Stimulated activated CD4-positive, alpha-beta T cell treated with anti-CD3 and anti-CD28 coated beads, TNF-alpha, amount 100 ng/mL, for 4 hours (primary cell): ENCODE measurements around the gene SUCNR1.
"Not testable (repeated sequence)": the region's sequence is repeated elsewhere in the genome, so short reads cannot be mapped to it uniquely, and the experiment has no call there.

Experiments used
- DNase-seq, 3 experiments: peaks; one replicate each; pipeline ENCODE4 v3.0.0-alpha.2; 2020; ENCODE audit warnings: low read depth in 3 of 3

The SUCNR1 gene, protein sequence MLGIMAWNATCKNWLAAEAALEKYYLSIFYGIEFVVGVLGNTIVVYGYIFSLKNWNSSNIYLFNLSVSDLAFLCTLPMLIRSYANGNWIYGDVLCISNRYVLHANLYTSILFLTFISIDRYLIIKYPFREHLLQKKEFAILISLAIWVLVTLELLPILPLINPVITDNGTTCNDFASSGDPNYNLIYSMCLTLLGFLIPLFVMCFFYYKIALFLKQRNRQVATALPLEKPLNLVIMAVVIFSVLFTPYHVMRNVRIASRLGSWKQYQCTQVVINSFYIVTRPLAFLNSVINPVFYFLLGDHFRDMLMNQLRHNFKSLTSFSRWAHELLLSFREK

DNA sequence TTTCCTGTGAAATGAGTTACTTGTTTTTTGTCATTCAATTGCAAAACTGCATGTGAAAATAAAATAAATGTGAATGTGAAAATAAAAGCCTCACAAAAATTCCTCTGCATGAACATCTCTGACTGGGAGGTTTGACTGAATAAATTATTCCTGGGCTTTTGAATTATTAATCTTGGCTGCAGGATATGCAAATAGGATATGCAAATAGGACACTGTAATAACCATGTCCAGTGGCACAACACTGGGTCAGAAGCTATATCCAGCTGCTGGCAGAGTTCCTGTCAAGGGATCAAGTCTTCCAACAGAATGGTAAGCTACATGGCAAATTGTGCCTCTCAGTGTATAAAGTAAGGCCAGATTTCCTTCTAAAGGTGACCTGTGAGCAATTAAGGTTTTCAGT, at the start of gene SUCNR1:
TSS of gene SUCNR1 (plus strand) at position 246 of the 400 bp plus-strand sequence. CDS start 6,250 bp downstream, outside the sequence.
- no peak for DNase-seq

GRCh38 chr3:151827816-151828215, 45.6 kb upstream of the SUCNR1 start:
- DNase-seq: no peak

DNA sequence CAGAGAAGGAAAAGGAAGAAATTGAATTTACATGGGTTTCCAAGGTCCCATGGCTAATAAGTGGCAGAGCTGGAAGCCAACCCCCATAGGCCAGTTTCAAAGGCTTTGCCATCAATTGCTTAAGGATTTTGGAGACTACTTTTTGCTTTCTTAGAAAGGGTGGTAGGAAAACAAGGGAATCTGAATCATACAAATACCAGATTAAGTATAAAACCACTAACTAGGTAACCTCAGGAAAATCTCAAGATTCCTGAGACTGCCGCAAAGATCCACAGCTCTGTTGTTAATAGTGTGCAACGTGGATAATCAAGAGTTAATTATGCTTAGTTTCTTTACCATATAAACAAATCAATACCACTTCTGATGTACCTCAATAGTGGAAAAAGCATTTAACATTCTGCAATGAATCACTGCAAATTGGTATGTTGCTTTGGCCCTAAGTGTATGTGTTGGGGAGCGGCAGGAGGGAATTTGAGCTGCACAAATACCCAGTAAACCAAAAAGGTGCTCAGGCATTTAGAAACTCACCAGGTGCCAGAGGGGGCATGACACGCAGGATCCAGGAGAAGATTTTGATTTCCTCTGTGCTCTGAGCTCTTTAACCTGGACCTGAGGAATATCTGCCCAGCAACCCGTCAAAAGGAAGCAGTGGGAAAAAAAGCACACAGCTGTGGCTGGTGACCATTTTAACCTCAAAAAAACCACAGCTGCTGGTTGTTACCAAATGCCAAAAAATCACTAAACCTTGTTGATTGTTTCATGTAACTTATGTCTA, 37.5 kb upstream of the SUCNR1 start:
- DNase-seq: no peak

DNA sequence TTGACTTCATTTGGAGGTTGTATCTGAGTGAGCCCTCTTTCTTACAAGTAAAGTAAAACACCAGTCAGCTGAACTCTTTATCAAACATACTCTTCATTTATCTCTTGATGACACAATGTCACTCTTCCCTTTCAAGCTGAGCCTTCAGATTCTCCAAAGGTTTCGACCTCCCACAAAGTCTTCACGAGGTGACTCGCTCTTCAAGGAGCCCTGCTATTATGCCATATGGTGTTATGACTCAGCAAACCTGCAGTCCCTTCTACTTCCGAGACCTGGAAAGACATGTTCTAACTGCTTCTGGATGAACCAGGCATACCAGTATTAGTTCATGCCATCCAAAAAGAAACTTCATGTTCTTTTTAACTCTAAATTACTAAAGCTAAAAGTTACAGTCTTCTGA, 36.4 kb upstream of the SUCNR1 start:
- no peak for DNase-seq

- no peak for DNase-seq
Observed at GRCh38 chr3:151838574-151839312, 34.7 kb upstream of the SUCNR1 start.

DNA sequence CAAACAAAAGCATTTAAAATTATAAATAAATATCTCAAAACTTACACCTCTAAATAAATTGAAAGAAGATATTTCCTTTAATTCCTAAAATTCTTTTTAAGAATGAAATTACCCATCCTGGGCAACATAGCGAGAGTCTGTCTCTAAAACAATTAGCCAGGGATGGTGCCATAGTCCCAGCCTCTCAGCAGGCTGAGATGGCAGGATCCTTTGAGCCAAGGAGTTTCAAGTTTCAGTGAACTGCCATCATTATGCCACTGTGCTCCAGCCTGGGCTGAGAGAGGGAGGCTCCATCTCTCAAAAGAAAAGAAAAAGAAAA, 34.2 kb upstream of the SUCNR1 start:
- DNase-seq: no peak

GRCh38 chr3:151841801-151842200, 31.6 kb upstream of the SUCNR1 start:
- no peak for DNase-seq

GRCh38 chr3:151843275-151843674, 30.2 kb upstream of the SUCNR1 start:
- DNase-seq: no peak

DNA sequence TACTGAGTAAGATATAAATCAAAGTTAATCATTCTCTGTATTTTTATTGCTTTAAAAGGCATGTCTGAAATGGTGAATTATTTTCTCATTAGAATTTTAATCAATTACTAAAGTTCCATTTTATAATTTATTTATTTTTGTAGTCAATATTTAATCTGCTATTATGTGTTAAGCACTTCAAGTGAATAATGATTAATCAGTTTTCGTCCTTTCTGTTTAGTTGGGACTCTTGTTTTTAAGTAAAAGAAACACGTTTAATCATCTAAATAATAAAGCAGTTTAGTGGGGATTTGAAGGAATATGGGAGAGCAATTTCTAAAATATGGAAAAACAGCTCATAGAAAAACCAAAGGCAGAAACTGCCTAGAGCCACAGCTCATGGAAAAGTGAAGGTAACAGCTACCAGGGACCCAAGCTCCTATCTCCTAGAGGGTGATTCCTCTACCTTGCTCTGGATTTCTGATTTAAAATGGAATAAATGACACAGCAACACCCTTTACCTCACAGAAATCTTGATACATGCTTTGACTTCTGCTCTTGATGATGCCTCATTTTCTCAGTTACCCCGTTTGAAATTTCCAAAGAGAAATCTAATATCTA, 28.0 kb upstream of the SUCNR1 start:
- DNase-seq: no peak

DNA sequence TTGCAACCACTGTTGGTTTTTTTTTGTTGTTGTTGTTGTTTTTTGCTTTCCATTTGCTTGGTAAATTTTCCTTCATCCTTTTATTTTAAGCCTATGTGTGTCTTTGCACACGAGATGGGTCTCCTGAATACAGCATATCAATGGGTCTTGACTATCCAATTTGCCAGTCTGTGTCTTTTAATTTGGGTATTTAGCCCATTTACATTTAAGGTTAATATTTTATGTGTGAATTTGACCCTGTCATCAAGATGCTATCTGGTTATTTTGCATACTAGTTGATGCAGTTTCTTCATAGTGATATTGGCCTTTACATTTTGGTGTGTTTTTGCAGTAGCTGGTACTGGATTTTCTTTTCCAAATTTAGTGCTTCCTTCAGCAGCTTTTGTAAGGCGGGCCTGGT, 23.4 kb upstream of the SUCNR1 start:
- DNase-seq: not testable (repeated sequence)

GRCh38 chr3:151852074-151852811, 21.2 kb upstream of the SUCNR1 start:
- no peak for DNase-seq

- DNase-seq: no peak
Observed at GRCh38 chr3:151856118-151856517, 17.3 kb upstream of the SUCNR1 start.

- DNase-seq: no peak
Observed at GRCh38 chr3:151856641-151857040, 16.8 kb upstream of the SUCNR1 start.

DNA sequence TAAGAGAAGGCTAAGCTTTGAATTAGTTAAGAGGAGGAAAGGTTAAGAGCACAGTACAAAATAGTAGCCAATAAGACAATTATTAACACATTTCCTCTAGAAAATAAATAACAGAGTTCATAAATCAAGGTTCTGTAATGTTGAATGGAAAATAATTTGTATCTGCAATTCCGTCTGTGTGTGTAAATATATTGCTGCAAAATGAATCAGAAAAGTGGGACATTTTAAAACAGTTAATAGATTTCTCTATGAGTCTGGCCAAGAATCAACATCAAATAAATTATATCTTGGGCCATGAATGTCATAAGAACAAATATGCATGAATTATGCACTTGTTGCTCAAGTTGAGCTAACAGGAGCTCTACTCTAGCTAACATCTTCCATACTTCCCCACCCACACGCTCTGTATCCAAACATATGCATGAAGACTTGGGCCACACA, 14.2 kb upstream of the SUCNR1 start:
- DNase-seq: no peak

DNA sequence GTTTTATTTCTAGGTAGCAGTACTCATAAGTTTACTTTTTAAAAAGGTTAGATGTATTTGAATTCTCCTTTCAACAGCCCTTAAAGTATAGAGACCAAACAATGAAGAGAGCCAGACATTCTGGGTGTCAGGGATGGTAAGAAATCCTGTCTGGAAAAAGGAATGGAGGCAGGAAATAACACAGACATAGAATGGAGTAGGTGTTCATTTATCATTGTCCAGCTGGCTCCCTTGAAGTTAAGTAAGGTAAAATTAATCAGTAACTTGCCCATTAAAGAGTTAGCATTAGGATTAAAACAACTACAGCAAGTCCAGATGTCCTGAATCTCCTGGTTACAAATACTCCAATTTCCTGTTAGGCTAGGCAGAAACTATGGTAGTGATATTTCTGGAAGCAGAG, 13.5 kb upstream of the SUCNR1 start:
- no peak for DNase-seq

- DNase-seq: no peak
Observed at GRCh38 chr3:151863611-151864010, 9.8 kb upstream of the SUCNR1 start.

DNA sequence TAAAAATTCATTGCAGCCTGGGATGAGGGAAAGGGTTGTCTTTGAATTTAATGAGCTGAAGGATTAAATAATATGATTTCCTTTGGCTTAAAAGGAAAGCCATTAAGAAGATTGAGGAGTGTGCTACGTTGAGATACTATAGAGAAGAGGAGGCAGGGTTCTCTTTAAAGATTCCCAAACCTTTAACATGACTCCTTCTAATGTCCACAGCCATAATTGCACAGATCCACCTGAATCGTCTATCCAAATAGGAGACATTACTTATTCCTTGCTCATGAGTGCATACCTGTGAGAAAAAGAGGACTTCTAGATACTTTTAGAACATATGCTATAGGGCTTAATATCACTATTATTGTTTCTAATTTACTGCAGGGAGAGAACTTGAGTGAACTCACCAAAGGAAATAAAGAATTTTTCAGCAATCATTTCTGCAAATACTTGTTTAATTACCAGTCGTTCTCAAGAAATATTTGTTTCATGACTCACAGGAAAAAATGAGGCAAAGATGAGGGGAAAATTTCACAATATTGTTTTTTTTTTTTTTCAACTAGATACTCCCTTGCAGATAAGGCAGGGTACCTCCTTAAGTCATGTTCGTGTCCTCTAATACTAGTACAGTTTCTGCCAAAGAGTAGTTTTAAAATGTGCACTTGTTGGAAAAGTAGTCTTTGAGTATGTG, 8.9 kb upstream of the SUCNR1 start:
- DNase-seq: no peak

- DNase-seq: no peak
Observed at GRCh38 chr3:151866711-151867410, 6.6 kb upstream of the SUCNR1 start.

- no peak for DNase-seq
Observed at GRCh38 chr3:151867666-151868065, 5.8 kb upstream of the SUCNR1 start.

DNA sequence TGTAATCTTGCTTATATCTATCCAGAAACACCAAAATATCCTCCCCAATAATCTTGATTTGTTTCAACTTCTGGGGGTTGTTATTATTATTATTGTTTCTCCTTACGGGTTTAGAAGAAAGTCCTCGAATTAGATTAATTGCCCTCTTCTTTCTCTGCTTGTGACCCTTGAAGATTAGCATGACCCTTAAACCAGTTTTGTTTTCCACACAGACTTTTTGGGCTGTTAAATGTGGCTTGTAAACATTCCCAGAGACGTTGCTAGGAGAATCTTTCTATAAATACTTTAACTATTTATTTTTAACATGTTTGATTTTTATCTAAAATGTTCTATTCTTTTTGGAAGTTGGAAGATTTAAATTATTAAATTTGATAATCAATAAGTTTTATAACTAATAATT, 4.3 kb upstream of the SUCNR1 start:
- no peak for DNase-seq
